Adipocyte (in vitro differentiated cells): ENCODE data around the gene ARHGAP42.

Experiments used
- DNase-seq: peaks from one replicate; pipeline ENCODE4 v3.0.0-alpha.2; 2015; ENCODE audit warnings: low read depth
- H3K27me3 ChIP-seq: replicated peaks from 2 replicates; pipeline ENCODE4 v1.7.0; 2013; ENCODE audit warnings: mild to moderate bottlenecking, low read length, moderate library complexity; ENCODE audit not compliant: control insufficient read depth, insufficient read depth
- H3K36me3 ChIP-seq: 2 replicates; pipeline ENCODE4 v1.7.0; 2013; ENCODE audit warnings: low read length, mild to moderate bottlenecking, moderate library complexity; ENCODE audit not compliant: control insufficient read depth, insufficient read depth, severe bottlenecking
- H3K4me1 ChIP-seq: 2 replicates; pipeline ENCODE4 v1.7.0; 2013; ENCODE audit warnings: mild to moderate bottlenecking, low read length, moderate library complexity; ENCODE audit not compliant: control insufficient read depth, insufficient read depth
- H3K4me3 ChIP-seq: 2 replicates; pipeline ENCODE4 v1.7.0; 2013; ENCODE audit warnings: mild to moderate bottlenecking, low read length, moderate library complexity
- H3K9ac ChIP-seq: 2 replicates; pipeline ENCODE4 v1.7.0; 2013; ENCODE audit warnings: mild to moderate bottlenecking, low read length, moderate library complexity
- H3K9me3 ChIP-seq: 2 replicates; pipeline ENCODE4 v1.7.0; 2013; ENCODE audit warnings: mild to moderate bottlenecking, low read length, moderate library complexity; ENCODE audit not compliant: control insufficient read depth

ARHGAP42 gene

DNA sequence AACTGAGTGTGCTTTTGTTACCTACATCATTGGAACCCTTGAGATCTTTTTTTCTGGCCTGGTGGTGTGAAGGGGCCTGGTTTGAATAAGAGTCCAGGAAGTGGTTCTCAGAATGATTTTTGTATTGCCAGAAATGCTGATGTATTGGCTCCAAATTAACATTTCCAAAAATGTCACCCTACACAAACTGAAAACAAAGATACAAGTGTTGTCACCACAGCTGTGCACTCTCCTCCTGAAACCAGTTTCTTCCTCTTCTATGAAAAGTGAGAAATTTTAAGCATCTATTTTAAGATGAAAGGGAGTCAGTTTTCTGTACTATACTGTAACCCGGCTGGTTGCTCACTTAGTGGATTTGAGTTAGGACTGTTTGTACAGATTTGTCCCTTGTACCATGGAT lies 223.7 kb downstream of the ARHGAP42 start:
- H3K4me3 ChIP-seq = no peak overlapping the region
- no peak overlapping the region for H3K9ac ChIP-seq
- peaks cover 7% of the 10 kb centered on the region for H3K4me1 ChIP-seq
- no peaks in the 10 kb centered on the region for H3K9me3 ChIP-seq
- DNase-seq = no peak
- H3K36me3 ChIP-seq = no peaks in the 10 kb centered on the region
- no peaks in the 10 kb centered on the region for H3K27me3 ChIP-seq

- Histone ChIP-seq H3K36me3 (no peaks in the 10 kb centered on the region), H3K4me1 (peaks cover 7% of the 10 kb centered on the region), H3K27me3 (no peaks in the 10 kb centered on the region), H3K9ac (no peak overlapping the region), H3K4me3 (no peak overlapping the region), H3K9me3 (no peaks in the 10 kb centered on the region)
- DNase-seq = no peak
Measured at GRCh38 chr11:100914415-100915110, 227.5 kb downstream of the ARHGAP42 start.

DNA sequence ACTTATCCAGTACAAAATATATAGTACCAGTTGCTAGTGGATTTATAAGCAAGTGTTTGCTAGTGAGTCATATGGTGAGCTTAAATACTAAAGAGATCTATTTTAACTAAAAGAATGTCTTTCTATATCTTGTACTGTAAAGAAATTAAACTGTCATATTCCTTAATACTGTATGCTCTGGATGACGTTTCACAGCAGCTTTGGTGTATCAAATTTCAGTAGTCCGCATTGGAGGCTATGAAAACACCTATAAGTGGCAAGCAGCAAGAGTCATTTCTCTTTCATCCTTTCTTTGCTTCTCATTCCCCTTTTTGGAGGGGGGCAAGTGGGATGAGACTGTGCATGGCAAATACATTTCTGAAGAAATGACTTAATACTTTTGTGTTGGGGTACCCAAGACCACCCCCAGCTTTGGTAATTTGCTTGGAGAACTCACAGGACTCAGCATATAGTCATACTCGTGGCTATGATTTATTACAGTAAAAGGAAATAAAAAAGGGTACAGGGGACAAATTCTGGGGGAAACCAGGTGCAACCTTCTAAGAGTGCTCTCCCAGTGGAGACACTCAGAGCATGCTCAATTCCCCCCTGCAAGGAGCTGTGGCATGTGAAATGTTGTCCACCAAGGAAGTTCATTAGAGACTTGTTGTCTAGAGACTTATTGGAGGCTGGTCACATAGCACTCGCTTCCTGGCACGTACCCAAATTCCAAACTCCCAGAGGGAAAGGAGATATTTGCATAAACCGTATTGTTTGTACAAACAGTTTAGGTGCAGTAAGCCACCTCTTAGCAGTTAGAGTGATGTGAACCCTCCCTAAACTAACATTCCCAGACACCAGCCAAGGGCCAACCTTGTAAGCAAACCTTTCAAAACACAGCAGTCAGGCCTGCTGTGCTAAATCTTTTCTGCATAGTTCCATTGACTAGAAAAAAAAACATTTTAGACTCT lies 231.7 kb downstream of the ARHGAP42 start:
- no peak for DNase-seq
- no peaks in the 10 kb centered on the region for H3K27me3 ChIP-seq

DNA sequence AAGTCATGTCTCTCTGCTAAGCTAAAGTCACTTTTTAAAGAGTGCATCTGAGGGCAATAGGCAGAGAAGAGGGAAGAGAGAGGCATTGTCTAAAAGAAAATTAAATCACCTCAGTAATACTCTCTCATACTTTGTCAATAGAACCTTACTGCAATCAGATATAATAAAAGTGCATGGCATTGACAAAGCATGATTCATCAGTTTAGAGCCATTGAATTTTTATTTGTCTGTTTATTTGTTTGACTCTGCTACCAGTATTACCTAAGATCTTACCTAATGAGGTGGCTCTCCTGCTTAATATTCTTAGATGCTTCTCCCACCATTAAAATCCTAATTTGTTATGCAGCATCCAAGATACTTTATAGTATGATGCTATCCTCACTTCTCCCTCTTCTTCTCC lies 233.5 kb downstream of the ARHGAP42 start:
- Histone ChIP-seq H3K36me3 (no peaks in the 10 kb centered on the region), H3K9me3 (no peaks in the 10 kb centered on the region), H3K4me3 (no peak overlapping the region), H3K9ac (no peak overlapping the region), H3K4me1 (peaks cover 11% of the 10 kb centered on the region), H3K27me3 (no peaks in the 10 kb centered on the region)
- no peak for DNase-seq

More for the DNA sequence above, 231.7 kb downstream of the ARHGAP42 start:
- H3K36me3 ChIP-seq = no peaks in the 10 kb centered on the region
- peaks cover 11% of the 10 kb centered on the region for H3K4me1 ChIP-seq
- H3K4me3 ChIP-seq = no peak overlapping the region
- H3K9ac ChIP-seq = no peak overlapping the region
- no peaks in the 10 kb centered on the region for H3K9me3 ChIP-seq

DNA sequence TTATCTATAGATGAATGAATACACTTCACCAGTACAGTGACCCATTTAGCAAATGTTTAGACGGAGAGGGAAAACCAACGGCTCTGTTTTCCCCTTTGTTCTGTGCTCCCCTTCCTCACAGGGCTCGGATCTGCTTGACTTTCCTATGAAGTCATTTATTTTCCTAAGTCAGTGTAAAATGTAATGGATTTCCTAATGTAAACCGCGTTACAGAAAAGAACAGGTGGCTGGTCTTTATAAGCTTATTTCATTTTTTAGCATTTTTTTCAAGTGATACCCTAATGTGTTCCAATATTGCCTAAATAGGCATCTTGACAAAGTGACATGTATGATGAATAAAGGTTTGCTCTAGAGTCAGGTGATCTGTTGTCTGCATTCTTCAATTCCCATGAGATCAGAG lies 235.0 kb downstream of the ARHGAP42 start:
- Histone ChIP-seq H3K9ac (no peak overlapping the region), H3K27me3 (no peaks in the 10 kb centered on the region), H3K9me3 (no peaks in the 10 kb centered on the region), H3K4me1 (peaks cover 11% of the 10 kb centered on the region), H3K36me3 (no peaks in the 10 kb centered on the region), H3K4me3 (no peak overlapping the region)
- no peak for DNase-seq

- no peaks in the 10 kb centered on the region for H3K9me3 ChIP-seq
- peaks cover 11% of the 10 kb centered on the region for H3K4me1 ChIP-seq
- no peak overlapping the region for H3K9ac ChIP-seq
- H3K27me3 ChIP-seq = no peaks in the 10 kb centered on the region
- peak; percentile 33 for DNase-seq
- no peaks in the 10 kb centered on the region for H3K36me3 ChIP-seq
- no peak overlapping the region for H3K4me3 ChIP-seq
Measured at GRCh38 chr11:100923555-100923954, 236.5 kb downstream of the ARHGAP42 start.

GRCh38 chr11:100925935-100926334 lies 238.8 kb downstream of the ARHGAP42 start:
- DNase-seq = peak; percentile 34
- H3K9ac ChIP-seq = no peak overlapping the region

DNA sequence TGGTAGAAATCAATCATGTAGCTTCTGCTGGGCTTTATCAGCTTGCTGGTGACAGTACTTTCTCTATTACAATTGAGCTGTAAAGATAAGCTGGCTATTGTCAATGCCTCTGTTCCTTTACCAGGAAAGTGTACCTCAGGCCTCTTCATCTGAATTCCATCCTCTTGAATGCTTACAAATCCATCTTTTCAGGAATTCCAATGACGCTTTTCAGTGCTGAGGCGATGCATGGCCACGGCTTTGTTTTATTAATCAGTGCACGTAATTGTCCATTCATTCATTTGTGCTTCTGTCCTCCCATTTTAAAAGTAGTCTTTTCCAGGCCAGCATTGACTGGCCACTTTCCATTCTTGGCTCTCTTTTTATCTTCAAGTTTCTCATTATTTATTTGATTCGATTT lies 240.5 kb downstream of the ARHGAP42 start:
- DNase-seq = no peak
- H3K36me3 ChIP-seq = no peaks in the 10 kb centered on the region

More at GRCh38 chr11:100925935-100926334, 238.8 kb downstream of the ARHGAP42 start:
- no peaks in the 10 kb centered on the region for H3K27me3 ChIP-seq
- H3K9me3 ChIP-seq = no peaks in the 10 kb centered on the region
- no peaks in the 10 kb centered on the region for H3K36me3 ChIP-seq
- H3K4me1 ChIP-seq = peaks cover 2% of the 10 kb centered on the region
- no peak overlapping the region for H3K4me3 ChIP-seq

DNA sequence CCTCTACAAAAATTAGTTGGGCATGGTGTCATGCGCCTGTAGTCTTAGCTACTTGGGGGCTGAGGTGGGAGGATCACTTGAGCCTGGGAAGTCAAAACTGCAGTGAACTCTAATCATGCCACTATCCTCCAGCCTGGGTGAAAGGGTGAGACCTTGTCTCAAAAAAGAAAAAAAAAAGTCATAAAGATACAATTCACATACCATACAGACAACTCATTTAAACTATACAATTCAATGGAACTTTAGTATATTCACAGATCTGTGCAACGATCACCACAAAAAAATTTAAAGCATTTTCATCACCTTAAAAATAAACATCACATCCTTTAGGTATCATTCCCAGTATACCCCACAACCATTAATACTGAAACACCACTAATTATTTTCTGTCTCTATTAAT lies 241.3 kb downstream of the ARHGAP42 start:
- Histone ChIP-seq H3K9ac (no peak overlapping the region), H3K4me3 (no peak overlapping the region), H3K27me3 (no peaks in the 10 kb centered on the region), H3K4me1 (peaks cover 2% of the 10 kb centered on the region), H3K36me3 (no peaks in the 10 kb centered on the region), H3K9me3 (no peaks in the 10 kb centered on the region)
- DNase-seq = no peak

More for the DNA sequence above, 240.5 kb downstream of the ARHGAP42 start:
- peaks cover 2% of the 10 kb centered on the region for H3K4me1 ChIP-seq
- no peak overlapping the region for H3K4me3 ChIP-seq
- H3K9ac ChIP-seq = no peak overlapping the region
- no peaks in the 10 kb centered on the region for H3K27me3 ChIP-seq
- no peaks in the 10 kb centered on the region for H3K9me3 ChIP-seq

- no peaks in the 10 kb centered on the region for H3K9me3 ChIP-seq
Measured at GRCh38 chr11:100929377-100929776, 242.3 kb downstream of the ARHGAP42 start.

GRCh38 chr11:100930185-100930778 lies 243.2 kb downstream of the ARHGAP42 start:
- peak; percentile 90 for DNase-seq
- Histone ChIP-seq H3K9ac (no peak overlapping the region), H3K27me3 (no peaks in the 10 kb centered on the region), H3K36me3 (no peaks in the 10 kb centered on the region), H3K4me1 (peaks cover 2% of the 10 kb centered on the region), H3K4me3 (peak overlapping the region; percentile 40), H3K9me3 (no peaks in the 10 kb centered on the region)

More at GRCh38 chr11:100929377-100929776, 242.3 kb downstream of the ARHGAP42 start:
- no peaks in the 10 kb centered on the region for H3K27me3 ChIP-seq
- DNase-seq = peak; percentile 41
- H3K9ac ChIP-seq = no peak overlapping the region
- H3K36me3 ChIP-seq = no peaks in the 10 kb centered on the region
- peaks cover 2% of the 10 kb centered on the region for H3K4me1 ChIP-seq
- H3K4me3 ChIP-seq = no peak overlapping the region
